MM.1S (cell line): ENCODE data around the gene SLC38A11.
"Not testable (repeated sequence)": the region's sequence is repeated elsewhere in the genome, so short reads cannot be mapped to it uniquely, and the experiment has no call there.

Experiments
- DNase-seq: peaks from one replicate; pipeline ENCODE4 v3.0.0-alpha.2; 2015
- H2AFZ ChIP-seq: fragments of 300-600 bp; sonication (generic); 2 replicates; pipeline ENCODE4 v1.6.0; 2016; ENCODE audit warnings: antibody characterized with exemption, low read length
- H3F3A ChIP-seq: fragments of 300-600 bp; sonication (generic); 2 replicates; pipeline ENCODE4 v1.6.1; 2016; ENCODE audit warnings: mild to moderate bottlenecking, antibody characterized with exemption, low read length, moderate library complexity, mixed read lengths; ENCODE audit not compliant: insufficient read depth
- H3K27ac ChIP-seq: fragments of 300-600 bp; sonication (generic); 2 replicates; pipeline ENCODE4 v1.5.1; 2016; ENCODE audit warnings: mild to moderate bottlenecking, low read length
- H3K27me3 ChIP-seq: fragments of 300-600 bp; sonication (generic); replicated peaks from 2 replicates; pipeline ENCODE4 v1.6.0; 2016; ENCODE audit warnings: low read length; ENCODE audit not compliant: insufficient read depth
- H3K36me3 ChIP-seq: fragments of 300-600 bp; sonication (generic); replicated peaks from 2 replicates; pipeline ENCODE4 v1.6.1; 2016; ENCODE audit warnings: mild to moderate bottlenecking, low read length, mixed read lengths; ENCODE audit not compliant: insufficient read depth
- H3K4me1 ChIP-seq: fragments of 300-600 bp; sonication (generic); 2 replicates; pipeline ENCODE4 v1.6.1; 2016; ENCODE audit warnings: low read length, mixed read lengths
- H3K4me2 ChIP-seq: fragments of 300-600 bp; sonication (generic); 2 replicates; pipeline ENCODE4 v1.6.0; 2016; ENCODE audit warnings: low read depth, low read length
- H3K4me3 ChIP-seq: fragments of 300-600 bp; sonication (generic); 2 replicates; pipeline ENCODE4 v1.5.1; 2016; ENCODE audit warnings: low read length, mixed read lengths
- H3K79me2 ChIP-seq: fragments of 300-600 bp; sonication (generic); 2 replicates; pipeline ENCODE4 v1.6.1; 2016; ENCODE audit warnings: mixed run types, low read length, mixed read lengths
- H3K9ac ChIP-seq: fragments of 300-600 bp; sonication (generic); 2 replicates; pipeline ENCODE4 v1.6.1; 2016; ENCODE audit warnings: low read length, mixed read lengths
- H3K9me2 ChIP-seq: fragments of 300-600 bp; sonication (generic); replicated peaks from 2 replicates; pipeline ENCODE4 v1.6.1; 2016; ENCODE audit warnings: mild to moderate bottlenecking, low read length, mixed read lengths; ENCODE audit not compliant: insufficient read depth
- H3K9me3 ChIP-seq: fragments of 300-600 bp; sonication (generic); replicated peaks from 2 replicates; pipeline ENCODE4 v1.6.1; 2016; ENCODE audit warnings: mild to moderate bottlenecking, low read length, mixed read lengths; ENCODE audit not compliant: insufficient read depth
- H4K20me1 ChIP-seq: fragments of 300-600 bp; sonication (generic); 2 replicates; pipeline ENCODE4 v1.6.1; 2016; ENCODE audit warnings: mild to moderate bottlenecking, low read length, moderate library complexity, mixed read lengths; ENCODE audit not compliant: insufficient read depth
- CTCF ChIP-seq: fragments of 300-600 bp; sonication (generic); IDR thresholded peaks from 2 replicates; pipeline ENCODE4 v1.5.1; 2016; ENCODE audit warnings: antibody characterized with exemption, low read length, mixed read lengths
- EZH2 ChIP-seq: fragments of 300-600 bp; sonication (generic); optimal IDR thresholded peaks from 2 replicates; pipeline ENCODE3; 2017; ENCODE audit warnings: low read depth, mild to moderate bottlenecking, antibody characterized with exemption, low read length, mixed read lengths
- EZH2phosphoT487 ChIP-seq: fragments of 300-600 bp; sonication (generic); IDR thresholded peaks from 2 replicates; pipeline ENCODE4 v1.6.1; 2018; ENCODE audit warnings: antibody characterized with exemption, low read length

Gene SLC38A11

GRCh38 chr2:164993287-164994016 is 38.1 kb upstream of the SLC38A11 start:
- no peaks in the 10 kb centered on the region for H3K9me2 ChIP-seq
- no peak overlapping the region for H2AFZ ChIP-seq
- H3K27ac ChIP-seq, result no peak overlapping the region
- no peak overlapping the region for H3K4me2 ChIP-seq
- H3K4me1 ChIP-seq, result peaks cover 18% of the 10 kb centered on the region
- no peak overlapping the region for H3K4me3 ChIP-seq
- peaks cover 11% of the 10 kb centered on the region for H3F3A ChIP-seq
- H3K36me3 ChIP-seq, result no peaks in the 10 kb centered on the region
- no peaks in the 10 kb centered on the region for H3K9me3 ChIP-seq
- H3K27me3 ChIP-seq, result no peaks in the 10 kb centered on the region
- no peak for DNase-seq
- TF ChIP-seq EZH2 (no peak), CTCF (no peak), EZH2phosphoT487 (no peak)
- H3K9ac ChIP-seq, result no peak overlapping the region
- no peaks in the 10 kb centered on the region for H4K20me1 ChIP-seq
- no peaks in the 10 kb centered on the region for H3K79me2 ChIP-seq

GRCh38 chr2:164992818-164993217 is 37.5 kb upstream of the SLC38A11 start:
- H3K4me2 ChIP-seq, result peak overlapping the region; percentile 67; the same call in 1 of the 2 replicates
- H4K20me1 ChIP-seq, result no peaks in the 10 kb centered on the region
- H3K27me3 ChIP-seq, result no peaks in the 10 kb centered on the region
- peak overlapping the region; percentile 92; the same call in 1 of the 2 replicates for H3K27ac ChIP-seq
- TF ChIP-seq EZH2phosphoT487, result no peak
- TF ChIP-seq EZH2, result no peak
- peak; percentile 57 for TF ChIP-seq CTCF
- peaks cover 18% of the 10 kb centered on the region for H3K4me1 ChIP-seq
- H2AFZ ChIP-seq, result no peak overlapping the region
- no peaks in the 10 kb centered on the region for H3K79me2 ChIP-seq
- H3K4me3 ChIP-seq, result no peak overlapping the region
- H3K9me2 ChIP-seq, result no peaks in the 10 kb centered on the region
- H3K36me3 ChIP-seq, result no peaks in the 10 kb centered on the region
- H3F3A ChIP-seq, result peaks cover 11% of the 10 kb centered on the region
- peak; percentile 76 for DNase-seq
- no peaks in the 10 kb centered on the region for H3K9me3 ChIP-seq
- peak overlapping the region; percentile 42; the same call in 1 of the 2 replicates for H3K9ac ChIP-seq

- Histone ChIP-seq H3K4me2 (peak overlapping the region; percentile 67; the same call in 1 of the 2 replicates), H3K27ac (peak overlapping the region; percentile 92), H3K9ac (peak overlapping the region; percentile 42; the same call in 1 of the 2 replicates), H3K4me1 (peaks cover 18% of the 10 kb centered on the region), H3F3A (peaks cover 11% of the 10 kb centered on the region), H3K4me3 (0 out of 2 replicates have a peak overlapping the region, but pooled peaks have one; percentile 14)
- H4K20me1 ChIP-seq, H3K27me3 ChIP-seq, H2AFZ ChIP-seq, H3K9me3 ChIP-seq, H3K79me2 ChIP-seq, DNase-seq, H3K9me2 ChIP-seq, H3K36me3 ChIP-seq: not testable (repeated sequence)
Measured at GRCh38 chr2:164992093-164992454, 36.7 kb upstream of the SLC38A11 start.

GRCh38 chr2:164991361-164992092 is 36.2 kb upstream of the SLC38A11 start:
- not testable (repeated sequence) for H3K9me2 ChIP-seq, H3K9me3 ChIP-seq, H3K36me3 ChIP-seq, H3K4me3 ChIP-seq, H3K27me3 ChIP-seq, H4K20me1 ChIP-seq, H3K79me2 ChIP-seq
- peak; percentile 90 for DNase-seq
- H2AFZ ChIP-seq, result peak overlapping the region; percentile 44; the same call in 1 of the 2 replicates
- H3K27ac ChIP-seq, result peak overlapping the region; percentile 92
- H3K4me1 ChIP-seq, result peaks cover 24% of the 10 kb centered on the region
- H3F3A ChIP-seq, result peaks cover 11% of the 10 kb centered on the region
- peak overlapping the region; percentile 67; the same call in 1 of the 2 replicates for H3K4me2 ChIP-seq
- H3K9ac ChIP-seq, result peak overlapping the region; percentile 30; the same call in 1 of the 2 replicates

- DNase-seq, H3K27ac ChIP-seq, H4K20me1 ChIP-seq, H3K36me3 ChIP-seq, H3K9me3 ChIP-seq, H3K27me3 ChIP-seq, H3K9ac ChIP-seq, H3K79me2 ChIP-seq, H3K9me2 ChIP-seq, H3K4me3 ChIP-seq, H3K4me2 ChIP-seq, H2AFZ ChIP-seq: not testable (repeated sequence)
- Histone ChIP-seq H3F3A (peaks cover 11% of the 10 kb centered on the region), H3K4me1 (peaks cover 27% of the 10 kb centered on the region)
Measured at GRCh38 chr2:164990953-164991352, 35.6 kb upstream of the SLC38A11 start.

- H3K36me3 ChIP-seq, H3K27me3 ChIP-seq, H3K9ac ChIP-seq, H3K9me2 ChIP-seq, H3K79me2 ChIP-seq, H3K4me2 ChIP-seq, H4K20me1 ChIP-seq, H3K9me3 ChIP-seq, H3K4me3 ChIP-seq, H2AFZ ChIP-seq, DNase-seq, H3K27ac ChIP-seq: not testable (repeated sequence)
- H3K4me1 ChIP-seq, result peaks cover 27% of the 10 kb centered on the region
- H3F3A ChIP-seq, result peaks cover 11% of the 10 kb centered on the region
Measured at GRCh38 chr2:164988805-164989204, 33.5 kb upstream of the SLC38A11 start.
